IPS-18a (cell line): ENCODE results near the gene RFC5.

Source experiments
- H3K27ac ChIP-seq: one replicate; pipeline ENCODE4 v1.5.1; 2013; ENCODE audit warnings: low read length
- H3K27me3 ChIP-seq: one replicate; pipeline ENCODE4 v1.6.1; 2013; ENCODE audit warnings: mild to moderate bottlenecking, low read length; ENCODE audit not compliant: control insufficient read depth, insufficient read depth
- H3K36me3 ChIP-seq: one replicate; pipeline ENCODE4 v1.6.1; 2013; ENCODE audit warnings: low read depth, low read length; ENCODE audit not compliant: control insufficient read depth
- H3K4me1 ChIP-seq: one replicate; pipeline ENCODE4 v1.6.1; 2013; ENCODE audit warnings: low read depth, low read length; ENCODE audit not compliant: control insufficient read depth
- H3K4me3 ChIP-seq: one replicate; pipeline ENCODE4 v1.5.1; 2013; ENCODE audit warnings: low read length
- H3K9ac ChIP-seq: one replicate; pipeline ENCODE4 v1.6.1; 2013; ENCODE audit warnings: mild to moderate bottlenecking, low read length, moderate library complexity
- H3K9me3 ChIP-seq: one replicate; pipeline ENCODE4 v1.6.1; 2013; ENCODE audit warnings: low read depth, low read length; ENCODE audit not compliant: control insufficient read depth

RFC5 gene

DNA sequence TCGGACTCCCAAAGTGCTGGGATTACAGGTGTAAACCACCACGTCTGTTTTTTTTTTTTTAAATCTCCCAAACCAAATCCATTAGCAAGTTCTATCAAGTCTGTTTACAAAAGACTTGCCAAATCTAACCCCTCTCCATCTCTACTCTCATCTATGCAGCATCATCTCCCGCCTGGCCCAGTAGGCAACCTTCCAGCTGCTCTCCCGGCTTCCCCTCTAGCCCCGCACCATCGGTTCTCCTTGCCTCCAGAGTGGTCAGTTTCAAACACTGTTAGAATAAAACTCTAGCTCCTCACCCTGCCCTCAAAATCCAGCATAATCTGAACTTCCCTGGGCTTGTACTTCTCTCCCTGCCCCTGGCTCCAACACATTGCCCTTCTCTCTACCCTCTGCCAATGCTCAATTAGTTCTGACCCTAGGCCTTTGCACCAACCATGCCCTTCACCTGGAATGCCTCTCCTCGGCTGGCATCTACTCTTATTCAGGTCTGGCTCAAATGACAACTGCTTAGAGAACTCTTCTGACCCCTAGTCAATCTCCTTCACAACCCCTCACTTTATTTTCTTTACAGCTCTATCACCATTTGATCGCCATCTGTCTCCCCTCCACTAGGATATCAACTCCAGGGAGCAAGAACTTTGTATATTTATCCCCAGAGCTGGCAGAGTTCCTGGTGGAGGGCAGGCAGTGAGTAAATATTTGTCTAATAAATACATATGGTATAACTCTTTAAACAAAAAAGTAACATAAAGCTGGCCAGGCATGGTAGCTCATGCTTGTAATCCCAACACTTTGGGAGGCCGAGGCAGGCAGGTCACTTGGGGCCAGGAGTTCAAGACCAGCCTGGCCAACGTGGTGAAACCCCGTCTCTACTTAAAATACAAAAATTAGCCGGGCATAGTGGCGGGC lies 39.6 kb downstream of the RFC5 start:
- Histone ChIP-seq H3K4me1 (peaks cover 7% of the 10 kb centered on the region), H3K27me3 (no peaks in the 10 kb centered on the region), H3K4me3 (no peak overlapping the region), H3K36me3 (peaks cover 12% of the 10 kb centered on the region), H3K27ac (no peak overlapping the region), H3K9ac (no peak overlapping the region), H3K9me3 (no peaks in the 10 kb centered on the region)

- no peak overlapping the region for H3K4me3 ChIP-seq
Measured at GRCh38 chr12:118058227-118058626, 41.7 kb downstream of the RFC5 start.

GRCh38 chr12:118058881-118059280 lies 42.4 kb downstream of the RFC5 start:
- no peaks in the 10 kb centered on the region for H3K36me3 ChIP-seq
- H3K27ac ChIP-seq: no peak overlapping the region
- no peak overlapping the region for H3K9ac ChIP-seq
- no peaks in the 10 kb centered on the region for H3K9me3 ChIP-seq
- peaks cover 12% of the 10 kb centered on the region for H3K4me1 ChIP-seq
- H3K4me3 ChIP-seq: no peak overlapping the region
- no peaks in the 10 kb centered on the region for H3K27me3 ChIP-seq

More at GRCh38 chr12:118058227-118058626, 41.7 kb downstream of the RFC5 start:
- H3K27ac ChIP-seq: no peak overlapping the region
- peaks cover 7% of the 10 kb centered on the region for H3K4me1 ChIP-seq
- H3K9ac ChIP-seq: no peak overlapping the region
- peaks cover 2% of the 10 kb centered on the region for H3K36me3 ChIP-seq
- no peaks in the 10 kb centered on the region for H3K27me3 ChIP-seq
- no peaks in the 10 kb centered on the region for H3K9me3 ChIP-seq

DNA sequence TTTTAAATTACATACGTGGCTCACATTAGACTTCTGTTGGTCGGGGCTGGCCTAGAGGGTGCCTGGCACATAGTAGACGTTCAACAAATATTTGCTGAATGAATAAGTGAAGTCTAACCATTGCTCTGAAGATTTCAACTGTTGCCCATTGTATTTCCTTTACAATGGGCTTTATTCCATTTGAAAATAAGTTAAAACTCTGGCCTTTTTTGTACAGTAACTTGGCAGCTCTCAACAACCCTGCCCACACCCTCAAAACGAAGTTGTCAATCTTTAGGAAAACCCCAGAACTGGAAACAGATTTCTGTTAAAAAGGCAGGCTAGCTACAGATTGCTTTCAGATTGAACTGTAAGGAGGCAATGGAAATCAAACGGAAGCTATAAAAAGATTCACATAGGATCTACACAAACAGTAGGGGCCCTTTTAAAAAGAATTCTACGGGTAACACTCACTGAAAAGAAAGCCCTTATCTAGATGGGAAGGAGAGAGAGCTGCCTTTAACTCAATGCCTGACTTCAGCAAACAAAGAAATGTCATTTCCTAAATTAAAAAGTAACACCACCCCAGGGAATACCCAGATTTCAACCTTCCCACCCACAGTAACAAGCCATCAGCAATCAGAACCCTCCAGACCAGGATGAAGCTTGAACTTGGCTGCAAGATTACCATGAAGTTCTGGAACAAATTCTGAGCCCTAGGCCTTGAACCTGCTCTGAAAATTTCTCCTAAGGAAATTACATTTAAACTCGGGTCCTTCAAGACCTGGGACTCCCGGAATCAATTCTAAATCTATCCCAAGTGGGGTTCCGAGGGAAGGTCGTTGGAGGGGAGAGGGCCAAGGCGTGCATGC lies 43.1 kb downstream of the RFC5 start:
- H3K4me3 ChIP-seq: peak overlapping the region; percentile 82
- no peaks in the 10 kb centered on the region for H3K27me3 ChIP-seq
- no peaks in the 10 kb centered on the region for H3K36me3 ChIP-seq
- no peaks in the 10 kb centered on the region for H3K9me3 ChIP-seq
- H3K4me1 ChIP-seq: peaks cover 19% of the 10 kb centered on the region
- no peak overlapping the region for H3K27ac ChIP-seq
- peak overlapping the region; percentile 72 for H3K9ac ChIP-seq

GRCh38 chr12:118060301-118061010 lies 44.0 kb downstream of the RFC5 start:
- Histone ChIP-seq H3K36me3 (no peaks in the 10 kb centered on the region), H3K4me3 (peak overlapping the region; percentile 82), H3K27ac (no peak overlapping the region), H3K27me3 (no peaks in the 10 kb centered on the region), H3K4me1 (peaks cover 19% of the 10 kb centered on the region), H3K9me3 (no peaks in the 10 kb centered on the region), H3K9ac (peak overlapping the region; percentile 72)

GRCh38 chr12:118061011-118061872 lies 44.7 kb downstream of the RFC5 start, which contains the start of gene WSB2:
Gene WSB2, minus strand, starts transcription at chr12:118061179. Its CDS starts 131 bp downstream, at chr12:118061048.
- H3K4me1 ChIP-seq: peaks cover 19% of the 10 kb centered on the region
- H3K9ac ChIP-seq: peak within 1 kb of the TSS; percentile 93
- H3K9me3 ChIP-seq: no peaks in the 10 kb centered on the region
- peak within 1 kb of the TSS; percentile 91 for H3K27ac ChIP-seq
- peak within 1 kb of the TSS; percentile 83 for H3K4me3 ChIP-seq
- no peaks in the 10 kb centered on the region for H3K27me3 ChIP-seq
- peaks cover 5% of the 10 kb centered on the region for H3K36me3 ChIP-seq

- peak overlapping the region; percentile 93 for H3K9ac ChIP-seq
- H3K36me3 ChIP-seq: peaks cover 9% of the 10 kb centered on the region
- peak overlapping the region; percentile 83 for H3K4me3 ChIP-seq
- peaks cover 19% of the 10 kb centered on the region for H3K4me1 ChIP-seq
- H3K27ac ChIP-seq: peak overlapping the region; percentile 91
- no peaks in the 10 kb centered on the region for H3K27me3 ChIP-seq
- H3K9me3 ChIP-seq: no peaks in the 10 kb centered on the region
Measured at GRCh38 chr12:118061873-118062843, 45.7 kb downstream of the RFC5 start.

GRCh38 chr12:118063576-118064391 lies 47.3 kb downstream of the RFC5 start:
- Histone ChIP-seq H3K4me3 (peak overlapping the region; percentile 83), H3K9me3 (no peaks in the 10 kb centered on the region), H3K36me3 (peaks cover 17% of the 10 kb centered on the region), H3K27me3 (no peaks in the 10 kb centered on the region), H3K4me1 (peaks cover 19% of the 10 kb centered on the region), H3K27ac (peak overlapping the region; percentile 29), H3K9ac (no peak overlapping the region)

- Histone ChIP-seq H3K4me3 (no peak overlapping the region), H3K9me3 (no peaks in the 10 kb centered on the region), H3K4me1 (peaks cover 15% of the 10 kb centered on the region), H3K9ac (no peak overlapping the region), H3K27me3 (no peaks in the 10 kb centered on the region), H3K27ac (no peak overlapping the region), H3K36me3 (peaks cover 19% of the 10 kb centered on the region)
Measured at GRCh38 chr12:118064608-118065007, 48.1 kb downstream of the RFC5 start.
